Activated CD8-positive, alpha-beta memory T cell treated with anti-CD3 and anti-CD28 coated beads for 48 hours (primary cell): Measurements from ENCODE around the gene TMEM209.
A peak's percentile ranks its signal among the peaks of the same experiment; 100 is the strongest.
"Not testable (repeated sequence)": the region's sequence is repeated elsewhere in the genome, so short reads cannot be mapped to it uniquely, and the experiment has no call there.

ENCODE experiments used
- DNase-seq, 3 experiments: peaks; one replicate each; pipeline ENCODE4 v3.0.0-alpha.2; 2020; ENCODE audit warnings: low read depth in 2 of 3, low spot score in 2 of 3

Gene TMEM209

DNA sequence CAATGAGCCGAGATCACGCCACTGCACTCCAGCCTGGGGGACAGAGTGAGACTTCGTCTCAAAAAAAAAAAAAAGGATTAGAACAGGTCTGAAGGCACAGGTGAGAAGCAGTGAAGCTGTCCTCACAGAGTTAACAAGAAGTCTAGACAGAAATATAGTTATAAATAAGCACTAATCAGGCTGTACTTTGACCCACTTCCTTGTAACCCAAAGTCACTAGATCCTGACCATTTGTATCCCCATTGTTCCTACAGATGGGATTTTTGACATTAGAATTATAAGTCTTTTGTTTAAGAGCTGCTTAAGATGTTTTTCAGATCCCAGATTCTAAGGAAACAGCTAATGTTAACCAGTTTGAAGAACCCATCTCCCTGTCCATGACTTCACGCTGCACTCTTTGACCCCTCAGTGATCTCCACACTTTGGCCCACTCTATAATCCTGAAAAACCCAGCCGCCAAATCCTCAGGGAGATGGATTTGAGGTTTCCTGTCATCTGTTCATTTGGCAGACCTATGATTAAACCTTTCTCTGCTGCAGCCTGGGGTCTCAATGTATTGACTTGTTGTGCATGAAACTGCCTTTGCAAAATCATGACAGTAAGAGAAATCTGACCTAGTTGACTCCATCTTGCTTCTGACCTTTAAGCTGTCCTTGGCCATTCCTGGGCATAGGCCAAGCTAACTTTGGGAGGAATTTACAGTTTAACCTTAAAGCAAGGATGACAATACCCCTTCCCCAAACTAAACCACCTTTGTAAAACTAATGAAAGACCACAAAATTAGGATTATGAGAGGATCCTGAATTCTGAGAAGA, 13.8 kb upstream of the TMEM209 start:
- no peak for DNase-seq

DNA sequence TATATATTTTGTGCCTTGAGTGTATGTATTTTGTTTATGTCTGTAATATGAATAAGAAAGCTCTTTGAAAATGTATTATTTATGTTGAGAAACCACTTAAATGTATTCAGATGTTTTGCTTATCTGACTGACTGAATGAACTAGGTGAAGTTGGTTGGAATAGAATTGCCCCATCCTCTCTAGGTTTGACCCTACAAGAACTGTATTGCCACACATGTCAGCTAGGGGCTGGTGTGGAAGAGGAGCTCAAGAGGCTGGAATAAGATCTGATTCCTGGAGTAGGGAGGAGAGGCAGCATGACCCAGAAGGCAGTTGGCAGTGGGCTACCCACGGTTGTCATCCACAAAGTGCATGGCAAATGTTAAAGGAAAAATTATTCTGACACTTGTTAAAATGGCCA, 11.5 kb upstream of the TMEM209 start:
- DNase-seq: no peak

DNA sequence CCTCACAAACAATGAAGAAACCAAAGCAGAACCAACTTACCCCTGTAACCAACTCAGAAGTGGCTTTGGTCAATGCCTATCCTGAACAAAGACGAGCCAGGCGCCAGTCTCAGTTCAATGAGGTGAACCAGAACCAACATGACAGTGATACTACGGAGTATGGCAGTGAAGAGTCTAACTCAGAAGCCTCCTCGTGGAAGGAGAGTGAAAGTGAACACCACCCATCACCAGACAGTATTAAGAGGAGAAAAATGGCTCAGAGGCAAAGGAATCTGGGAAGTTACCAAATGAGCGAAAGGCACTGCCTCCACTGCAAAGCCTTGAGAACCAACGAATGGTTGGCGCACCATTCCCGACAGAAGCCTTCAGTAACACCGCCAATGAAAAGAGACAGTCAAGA, 10.8 kb upstream of the TMEM209 start:
- no peak for DNase-seq

DNA sequence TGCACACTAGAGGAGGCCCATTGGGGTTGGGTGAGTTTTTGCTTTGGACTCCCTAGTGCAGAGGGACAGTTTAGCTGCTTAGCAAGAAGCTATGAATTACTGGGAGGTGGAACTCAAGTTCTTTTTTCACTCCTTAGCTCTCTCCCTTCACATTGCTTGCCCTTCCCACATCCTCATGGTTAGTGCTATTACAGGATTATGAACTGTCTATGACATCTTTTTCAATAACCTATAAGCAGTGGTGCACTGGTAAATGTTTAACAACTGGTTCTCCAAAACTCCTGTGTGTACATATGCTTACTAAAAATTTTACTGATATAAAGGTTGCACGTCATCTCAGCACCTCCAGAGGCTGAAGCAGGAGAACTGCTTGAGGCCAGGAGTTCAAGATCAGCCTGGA, 8.6 kb upstream of the TMEM209 start:
- no peak for DNase-seq

- no peak for DNase-seq
Observed at GRCh38 chr7:130210181-130210935, 5.2 kb upstream of the TMEM209 start.

DNA sequence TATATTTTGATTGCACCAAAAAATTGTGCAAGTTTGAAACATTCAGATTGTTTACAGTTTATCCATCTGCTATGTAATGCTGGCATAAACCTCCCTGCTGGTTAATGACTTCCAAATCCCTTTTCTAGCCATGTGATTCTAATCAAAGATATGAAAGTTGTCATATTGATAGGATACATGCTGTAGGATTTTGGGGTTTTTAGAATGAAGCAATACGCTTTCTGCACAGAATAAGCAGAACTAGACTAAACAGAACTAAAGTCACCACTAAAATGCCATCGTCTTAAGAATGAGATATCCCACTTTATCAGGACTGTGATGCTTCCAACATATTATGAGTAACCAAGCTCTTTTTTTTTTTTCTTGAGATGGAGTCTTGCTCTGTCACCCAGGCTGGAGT, 3.3 kb upstream of the TMEM209 start:
- no peak for DNase-seq

DNA sequence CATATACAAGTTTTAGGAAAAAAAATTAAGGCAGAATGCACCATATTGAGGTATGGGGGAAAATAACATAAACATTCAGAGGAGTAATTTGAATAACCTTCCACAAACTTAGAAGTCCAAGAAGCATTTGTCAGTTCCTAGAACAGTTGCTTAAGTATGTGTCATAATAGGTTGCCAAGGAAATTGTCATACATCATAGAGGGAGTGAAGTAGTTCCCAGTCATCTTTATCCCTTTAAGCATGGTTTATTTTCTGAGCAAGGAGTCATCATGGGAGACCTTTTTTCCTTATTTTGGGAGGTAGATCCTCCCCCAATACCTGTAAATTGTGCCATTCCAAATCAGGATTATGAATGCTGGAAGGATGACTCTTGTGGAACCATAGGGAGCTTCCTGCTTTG, 2.4 kb upstream of the TMEM209 start, which contains the start of gene SSMEM1:
SSMEM1 (plus strand) TSS at position 219 of the 400 bp plus-strand sequence; CDS start at position 270, 51 bp downstream.
- DNase-seq: no peak

DNA sequence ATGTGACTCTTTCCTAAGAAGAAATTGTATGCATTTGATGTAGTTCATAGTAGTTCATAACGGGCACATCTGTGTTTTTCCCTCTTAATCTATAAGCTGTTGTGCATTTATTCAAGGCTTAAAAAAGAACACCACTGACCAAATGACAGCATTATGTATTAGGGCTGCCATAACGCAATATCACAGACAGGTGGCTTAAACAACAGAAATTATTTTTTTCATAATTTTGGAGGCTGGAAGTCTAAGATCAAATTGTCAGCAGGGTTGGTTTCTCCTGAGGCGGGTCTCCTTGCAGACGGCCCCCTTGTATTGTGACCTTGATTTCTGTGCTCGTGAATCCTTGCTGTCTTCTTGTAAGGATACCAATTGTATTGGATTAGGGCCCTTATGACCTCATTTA, 1.8 kb upstream of the TMEM209 start:
- no peak for DNase-seq

DNA sequence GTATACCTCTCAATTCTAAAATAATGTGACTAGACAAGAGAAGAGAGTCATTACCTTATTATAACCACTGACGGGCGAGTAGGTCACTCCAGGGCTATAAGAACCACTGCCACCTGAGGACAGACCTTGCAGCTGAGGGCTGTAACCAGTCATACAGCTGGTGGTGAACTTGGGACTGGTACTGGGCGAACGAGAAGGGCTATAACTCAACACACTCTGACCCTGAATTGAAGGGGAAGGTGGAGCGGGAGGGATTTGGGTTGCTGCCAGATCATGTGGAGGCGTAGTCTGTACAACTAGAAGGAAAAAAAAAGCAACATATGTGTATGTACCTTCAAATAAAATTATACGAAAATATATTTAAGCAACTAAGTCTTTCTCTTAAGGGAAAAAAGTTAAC, 3.4 kb downstream of the TMEM209 start:
- no peak for DNase-seq

GRCh38 chr7:130197094-130197493, 8.1 kb downstream of the TMEM209 start:
- DNase-seq: no peak

DNA sequence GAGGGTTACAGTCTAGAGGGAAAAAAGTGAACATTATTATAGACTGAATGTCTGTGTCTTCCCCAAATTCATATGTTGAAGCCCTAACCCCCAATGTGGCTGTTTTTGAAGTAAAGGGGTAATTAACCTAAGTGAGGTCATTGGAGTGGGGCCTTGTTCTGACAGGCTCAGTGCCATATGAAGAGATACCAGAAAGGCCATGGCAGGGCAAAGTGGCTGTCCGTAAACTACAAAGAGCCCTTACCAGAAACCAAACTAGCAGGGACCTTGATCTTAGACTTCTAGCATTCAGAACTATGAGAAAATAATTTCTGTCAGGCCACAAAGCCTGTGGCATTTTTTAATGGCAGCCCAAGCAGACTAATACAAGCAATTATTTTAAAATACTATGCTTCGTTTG, 8.7 kb downstream of the TMEM209 start:
- no peak for DNase-seq

GRCh38 chr7:130195396-130195795, 9.8 kb downstream of the TMEM209 start:
- DNase-seq: no peak

DNA sequence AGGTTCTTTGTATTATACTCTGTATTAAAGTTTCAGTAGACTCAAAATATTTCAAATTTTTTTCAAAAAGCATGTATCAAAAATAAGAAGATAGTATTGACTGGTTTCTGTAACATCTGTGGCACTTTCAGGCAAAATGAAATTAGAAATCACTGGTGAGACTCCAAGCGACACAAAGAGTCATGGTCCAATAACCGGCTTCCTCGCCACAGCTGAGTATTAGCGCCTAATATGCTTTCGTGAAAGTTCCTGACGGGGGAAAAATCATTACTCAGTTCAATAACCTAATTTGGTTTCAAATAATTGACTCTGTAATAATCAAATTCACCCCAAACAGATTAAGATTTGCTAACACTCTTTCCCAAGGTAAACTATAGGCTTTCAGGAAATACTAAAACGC, 13.4 kb downstream of the TMEM209 start:
- DNase-seq: no peak

- no peak for DNase-seq
Observed at GRCh38 chr7:130189343-130189742, 15.9 kb downstream of the TMEM209 start.

DNA sequence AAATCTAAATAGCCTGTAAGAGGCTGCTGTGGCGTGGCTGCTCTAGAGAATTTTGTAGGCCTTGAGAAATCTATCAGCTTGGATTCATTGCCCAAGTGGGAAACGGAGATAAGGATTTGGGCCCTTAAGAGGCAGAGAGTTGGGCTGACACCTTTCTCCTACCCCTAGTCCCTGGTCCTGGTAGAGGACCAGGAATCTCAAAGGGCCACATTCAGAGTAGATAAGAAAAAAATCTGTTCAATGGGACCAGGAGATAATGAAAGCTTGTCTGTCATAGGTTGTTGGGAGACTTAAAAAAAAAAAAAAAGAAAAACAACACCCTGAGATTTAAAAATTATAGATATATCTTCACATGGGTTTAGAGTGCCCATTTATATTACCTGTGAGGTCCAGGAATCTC, 17.8 kb downstream of the TMEM209 start:
- no peak for DNase-seq

- not testable (repeated sequence) for DNase-seq
Observed at GRCh38 chr7:130184349-130184748, 20.9 kb downstream of the TMEM209 start.

DNA sequence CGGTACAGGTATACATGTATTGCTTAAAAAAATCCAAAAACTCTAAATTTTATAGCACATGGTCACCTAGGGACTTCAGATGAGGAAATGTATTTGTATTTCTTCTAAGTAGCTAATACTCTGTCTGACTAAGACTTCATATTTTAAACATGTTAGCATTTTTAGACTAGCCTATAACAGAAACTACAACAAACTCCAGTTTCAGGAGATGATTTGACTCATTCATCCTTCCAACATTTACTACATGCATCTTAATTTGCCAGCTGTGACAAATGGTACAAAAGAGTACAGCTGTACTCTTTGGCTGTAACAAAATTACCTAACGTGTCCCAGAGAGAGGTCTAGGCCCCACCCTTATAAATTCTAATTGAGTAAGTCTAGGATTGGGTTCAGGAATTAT, 22.2 kb downstream of the TMEM209 start:
- DNase-seq: no peak

GRCh38 chr7:130181263-130181605, 24.0 kb downstream of the TMEM209 start:
- DNase-seq: no peak

- DNase-seq: peak in 1 of 3 experiments; percentile 27
Observed at GRCh38 chr7:130180571-130181262, 24.5 kb downstream of the TMEM209 start.

GRCh38 chr7:130179631-130180030, 25.6 kb downstream of the TMEM209 start:
- no peak for DNase-seq

DNA sequence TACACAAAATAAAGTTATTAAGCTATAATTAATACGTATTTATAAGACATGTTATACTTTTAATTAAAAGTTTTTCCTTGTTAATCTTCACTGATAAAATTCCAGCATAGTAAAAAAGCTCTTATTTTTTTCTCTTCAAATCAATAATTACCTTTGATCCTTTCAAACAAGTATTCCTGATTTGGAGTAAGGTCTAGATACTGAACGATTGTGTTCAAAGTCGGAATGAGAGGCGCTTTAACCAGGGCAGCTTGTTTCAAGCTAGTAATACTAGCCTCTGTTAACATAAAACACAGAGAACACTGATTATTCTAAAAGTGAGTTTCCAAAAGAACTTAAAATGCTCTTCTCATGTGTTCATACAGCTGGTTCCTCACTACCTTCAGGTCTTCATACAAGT, 27.0 kb downstream of the TMEM209 start:
- DNase-seq: no peak
